WTC11 (cell line): ENCODE results near the gene CARMIL1.

ENCODE experiments used
- CTCF ChIP-seq: fragments of 200-600 bp; IDR thresholded peaks from 2 replicates; pipeline ENCODE4 v1.8.0; 2022; ENCODE audit warnings: antibody characterized with exemption
- JAZF1 ChIP-seq: fragments of 250-450 bp; sonication (Bioruptor Pico); IDR thresholded peaks from 2 replicates; pipeline ENCODE4 v1.9.0; 2021; ENCODE audit warnings: moderate library complexity, mild to moderate bottlenecking, inconsistent platforms
- JUN ChIP-seq: sonication (generic); formaldehyde crosslinking; IDR thresholded peaks from 2 replicates; pipeline ENCODE4 v1.8.0; 2023; ENCODE audit warnings: mild to moderate bottlenecking, missing genetic modification reagents
- KAT7 ChIP-seq: sonication (generic); formaldehyde crosslinking; IDR thresholded peaks from 2 replicates; pipeline ENCODE4 v1.8.1; 2023; ENCODE audit warnings: missing genetic modification reagents, mild to moderate bottlenecking, borderline replicate concordance
- TEAD4 ChIP-seq: sonication (generic); formaldehyde crosslinking; IDR thresholded peaks from 2 replicates; pipeline ENCODE4 v1.8.0; 2022; ENCODE audit warnings: mild to moderate bottlenecking, missing genetic modification reagents
- ZNF121 ChIP-seq: sonication (generic); formaldehyde crosslinking; IDR thresholded peaks from 2 replicates; pipeline ENCODE4 v1.8.0; 2023; ENCODE audit warnings: missing genetic modification reagents
- ZNF281 ChIP-seq: sonication (generic); formaldehyde crosslinking; IDR thresholded peaks from 2 replicates; pipeline ENCODE4 v1.8.0; 2023; ENCODE audit warnings: mild to moderate bottlenecking, missing genetic modification reagents
- ZNF317 ChIP-seq: sonication (generic); formaldehyde crosslinking; IDR thresholded peaks from 2 replicates; pipeline ENCODE4 v1.8.1; 2023; ENCODE audit warnings: low read depth, mild to moderate bottlenecking, moderate library complexity, missing genetic modification reagents, borderline replicate concordance
- TF ChIP-seq, protein P1 (sequence below): fragments of 250-450 bp; sonication (Bioruptor Pico); IDR thresholded peaks from 2 replicates; pipeline ENCODE4 v1.8.0; 2021; ENCODE audit warnings: mild to moderate bottlenecking
- TF ChIP-seq, protein P2 (sequence below): sonication (generic); formaldehyde crosslinking; IDR thresholded peaks from 2 replicates; pipeline ENCODE4 v1.8.0; 2022; ENCODE audit warnings: mild to moderate bottlenecking, missing genetic modification reagents
- TF ChIP-seq, protein P3 (sequence below): sonication (generic); formaldehyde crosslinking; IDR thresholded peaks from 2 replicates; pipeline ENCODE4 v1.8.0; 2022; ENCODE audit warnings: mild to moderate bottlenecking, missing genetic modification reagents

- no peak for TF ChIP-seq CTCF
- TF ChIP-seq, protein P1, sequence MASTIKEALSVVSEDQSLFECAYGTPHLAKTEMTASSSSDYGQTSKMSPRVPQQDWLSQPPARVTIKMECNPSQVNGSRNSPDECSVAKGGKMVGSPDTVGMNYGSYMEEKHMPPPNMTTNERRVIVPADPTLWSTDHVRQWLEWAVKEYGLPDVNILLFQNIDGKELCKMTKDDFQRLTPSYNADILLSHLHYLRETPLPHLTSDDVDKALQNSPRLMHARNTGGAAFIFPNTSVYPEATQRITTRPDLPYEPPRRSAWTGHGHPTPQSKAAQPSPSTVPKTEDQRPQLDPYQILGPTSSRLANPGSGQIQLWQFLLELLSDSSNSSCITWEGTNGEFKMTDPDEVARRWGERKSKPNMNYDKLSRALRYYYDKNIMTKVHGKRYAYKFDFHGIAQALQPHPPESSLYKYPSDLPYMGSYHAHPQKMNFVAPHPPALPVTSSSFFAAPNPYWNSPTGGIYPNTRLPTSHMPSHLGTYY (CRISPR knock-in tag), result no peak
- no peak for TF ChIP-seq ZNF281 (CRISPR knock-in tag)
- TF ChIP-seq, protein P2, sequence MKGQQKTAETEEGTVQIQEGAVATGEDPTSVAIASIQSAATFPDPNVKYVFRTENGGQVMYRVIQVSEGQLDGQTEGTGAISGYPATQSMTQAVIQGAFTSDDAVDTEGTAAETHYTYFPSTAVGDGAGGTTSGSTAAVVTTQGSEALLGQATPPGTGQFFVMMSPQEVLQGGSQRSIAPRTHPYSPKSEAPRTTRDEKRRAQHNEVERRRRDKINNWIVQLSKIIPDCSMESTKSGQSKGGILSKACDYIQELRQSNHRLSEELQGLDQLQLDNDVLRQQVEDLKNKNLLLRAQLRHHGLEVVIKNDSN (CRISPR knock-in tag), result no peak
- TF ChIP-seq JAZF1 (CRISPR knock-in tag), result no peak
- TF ChIP-seq, protein P3, sequence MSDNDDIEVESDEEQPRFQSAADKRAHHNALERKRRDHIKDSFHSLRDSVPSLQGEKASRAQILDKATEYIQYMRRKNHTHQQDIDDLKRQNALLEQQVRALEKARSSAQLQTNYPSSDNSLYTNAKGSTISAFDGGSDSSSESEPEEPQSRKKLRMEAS (CRISPR knock-in tag), result no peak
- TF ChIP-seq KAT7, result no peak
- no peak for TF ChIP-seq JUN (CRISPR knock-in tag)
- TF ChIP-seq ZNF317 (CRISPR knock-in tag), result no peak
- TF ChIP-seq ZNF121 (CRISPR knock-in tag), result no peak
- no peak for TF ChIP-seq TEAD4 (CRISPR knock-in tag)
Measured at GRCh38 chr6:25360621-25361020, 81.4 kb downstream of the CARMIL1 start.
